ENCODE results near the gene RAPGEF5. TPM values are rescaled to one million over a fixed set of nuclear protein-coding genes. Genes with fewer than 3 reads are reported as not detected.

The RAPGEF5 gene
- total RNA-seq, 2 donors from 2014 or later = 66.5 to 70.8 TPM

- Histone ChIP-seq H3K4me3 (no peak overlapping the region), H3K4me1 (ENCODE audit: control insufficient read depth in 1 of 2, low read depth in 2 of 2) (no peaks in the 10 kb centered on the region), H3K9me3 (no peaks in the 10 kb centered on the region), H3K36me3 (no peaks in the 10 kb centered on the region), H3K27me3 (replicated peaks; ENCODE audit: insufficient read depth) (no peaks in the 10 kb centered on the region), H3K27ac (no peak overlapping the region)
- no peak for TF ChIP-seq CTCF (IDR thresholded peaks at IDR 0.05)
- ATAC-seq (ENCODE audit: insufficient number of reproducible peaks, low FRiP score, low read depth) (no peak), DNase-seq (ENCODE audit: low spot score) (no peak)
Measured at GRCh38 chr7:22252936-22253536, 103.9 kb downstream of the RAPGEF5 start.

- no peak for DNase-seq (ENCODE audit: low spot score)
- no peak for ATAC-seq (ENCODE audit: insufficient number of reproducible peaks, low FRiP score, low read depth)
- Histone ChIP-seq H3K4me3 (no peak overlapping the region), H3K9me3 (no peaks in the 10 kb centered on the region), H3K36me3 (no peaks in the 10 kb centered on the region), H3K4me1 (ENCODE audit: control insufficient read depth in 1 of 2, low read depth in 2 of 2) (no peaks in the 10 kb centered on the region), H3K27ac (no peak overlapping the region), H3K27me3 (replicated peaks; ENCODE audit: insufficient read depth) (no peaks in the 10 kb centered on the region)
- TF ChIP-seq CTCF (IDR thresholded peaks at IDR 0.05) = no peak
Measured at GRCh38 chr7:22252016-22252415, 104.9 kb downstream of the RAPGEF5 start.

- Histone ChIP-seq H3K36me3 (no peaks in the 10 kb centered on the region), H3K27ac (no peak overlapping the region), H3K9me3 (no peaks in the 10 kb centered on the region), H3K4me1 (ENCODE audit: control insufficient read depth in 1 of 2, low read depth in 2 of 2) (no peaks in the 10 kb centered on the region), H3K4me3 (no peak overlapping the region), H3K27me3 (replicated peaks; ENCODE audit: insufficient read depth) (no peaks in the 10 kb centered on the region)
- no peak for TF ChIP-seq CTCF (IDR thresholded peaks at IDR 0.05)
- DNase-seq (ENCODE audit: low spot score) = no peak
- no peak for ATAC-seq (ENCODE audit: insufficient number of reproducible peaks, low FRiP score, low read depth)
Measured at GRCh38 chr7:22251281-22251680, 105.7 kb downstream of the RAPGEF5 start.

GRCh38 chr7:22250390-22250789, 106.6 kb downstream of the RAPGEF5 start:
- H3K4me1 ChIP-seq (ENCODE audit: control insufficient read depth in 1 of 2, low read depth in 2 of 2) = no peaks in the 10 kb centered on the region
- no peak for ATAC-seq (ENCODE audit: insufficient number of reproducible peaks, low FRiP score, low read depth)
- no peak for TF ChIP-seq CTCF (IDR thresholded peaks at IDR 0.05)

GRCh38 chr7:22248111-22248809, 108.7 kb downstream of the RAPGEF5 start:
- Histone ChIP-seq H3K27me3 (replicated peaks; ENCODE audit: insufficient read depth) (no peaks in the 10 kb centered on the region), H3K27ac (no peak overlapping the region), H3K9me3 (no peaks in the 10 kb centered on the region), H3K4me3 (no peak overlapping the region), H3K36me3 (no peaks in the 10 kb centered on the region), H3K4me1 (ENCODE audit: control insufficient read depth in 1 of 2, low read depth in 2 of 2) (no peaks in the 10 kb centered on the region)
- no peak for ATAC-seq (ENCODE audit: insufficient number of reproducible peaks, low FRiP score, low read depth)
- TF ChIP-seq CTCF (IDR thresholded peaks at IDR 0.05) = no peak
- DNase-seq (ENCODE audit: low spot score) = no peak

More at GRCh38 chr7:22250390-22250789, 106.6 kb downstream of the RAPGEF5 start:
- Histone ChIP-seq H3K4me3 (no peak overlapping the region), H3K36me3 (no peaks in the 10 kb centered on the region), H3K27me3 (replicated peaks; ENCODE audit: insufficient read depth) (no peaks in the 10 kb centered on the region), H3K27ac (no peak overlapping the region), H3K9me3 (no peaks in the 10 kb centered on the region)
- no peak for DNase-seq (ENCODE audit: low spot score)
